A549 (cell line): Measurements from ENCODE around the gene ABO. TPM values are rescaled to one million over a fixed set of nuclear protein-coding genes. Genes with fewer than 3 reads are reported as not detected.

Source experiments
- ATAC-seq, 2 experiments: fragments of 200-7000 bp in 1 of 2; fragments of >200 bp in 1 of 2; cut with Nextera tagmentation in 1 of 2; cut with Tn5 transposase in 1 of 2; 3 replicates each; pipeline versions ENCODE4 v1.8.0 to v1.9.1; 2018 to 2020; ENCODE audit warnings: mild to moderate bottlenecking in 1 of 2, moderate library complexity in 1 of 2
- CTCF ChIA-PET: fragments of 300-600 bp; sonication (Branson Sonifier 250); formaldehyde crosslinking; extraction: SDS; loops from one replicate; lab custom pipeline; 2021; ENCODE audit warnings: antibody characterized with exemption, inconsistent platforms; lab: Yijun Ruan, JAX
- POLR2A ChIA-PET: fragments of 350-600 bp; formaldehyde crosslinking; extraction: SDS; loops from one replicate; lab custom pipeline; 2021; ENCODE audit warnings: antibody characterized with exemption, inconsistent platforms; lab: Yijun Ruan, JAX
- DNase-seq, 2 experiments: peaks; one replicate each; pipeline versions ENCODE4 v3.0.0 to v3.0.0-alpha.2; 2011 to 2016; ENCODE audit warnings: low read depth in 1 of 2, low spot score in 1 of 2
- FAIRE-seq: peaks from 2 replicates; lab custom pipeline; 2011; peaks lifted over from hg19 to GRCh38; lab: Jason Lieb, UNC
- H3K27ac ChIP-seq, 2 experiments: fragments of >200 bp; sonication (Bioruptor Twin); formaldehyde crosslinking; 3 replicates each; pipeline ENCODE4 v1.5.1; 2016 to 2017
- H3K4me1 ChIP-seq: fragments of >200 bp; sonication (Bioruptor Twin); formaldehyde crosslinking; 3 replicates; pipeline ENCODE4 v1.6.1; 2016
- H3K4me2 ChIP-seq: fragments of >200 bp; sonication (Bioruptor Twin); formaldehyde crosslinking; 3 replicates; pipeline ENCODE4 v1.6.1; 2016
- H3K4me3 ChIP-seq: fragments of >200 bp; sonication (Bioruptor Twin); formaldehyde crosslinking; 3 replicates; pipeline ENCODE4 v1.5.1; 2016
- H3K9me3 ChIP-seq: fragments of >200 bp; sonication (Bioruptor Twin); formaldehyde crosslinking; 3 replicates; pipeline ENCODE4 v1.6.1; 2016
- ATOH8 ChIP-seq: fragments of 250-450 bp; sonication (Bioruptor Pico); IDR thresholded peaks from 2 replicates; pipeline ENCODE4 v1.5.0; 2020; ENCODE audit warnings: low read depth, mild to moderate bottlenecking, moderate library complexity
- BHLHE40 ChIP-seq: IDR thresholded peaks from 2 replicates; pipeline ENCODE4 v1.6.1; 2012; ENCODE audit warnings: low read depth, low read length, inconsistent platforms
- CHD2 ChIP-seq: fragments of 150-350 bp; IDR thresholded peaks from 2 replicates; pipeline ENCODE4 v1.6.1; 2014; ENCODE audit warnings: low read length; ENCODE audit not compliant: partially characterized antibody
- CTCF ChIP-seq: fragments of >200 bp; sonication (Bioruptor Twin); formaldehyde crosslinking; IDR thresholded peaks from 3 replicates; pipeline ENCODE4 v1.5.1; 2016
- EHF ChIP-seq: fragments of 250-450 bp; sonication (Bioruptor Pico); IDR thresholded peaks from 2 replicates; pipeline ENCODE4 v1.5.0; 2020; ENCODE audit warnings: mild to moderate bottlenecking
- EHMT2 ChIP-seq: fragments of 200-600 bp; sonication (generic); IDR thresholded peaks from 2 replicates; pipeline ENCODE4 v1.6.1; 2016; ENCODE audit warnings: antibody characterized with exemption, low read depth, mild to moderate bottlenecking, moderate library complexity
- FOSL2 ChIP-seq, 2 experiments: fragments of 450-650 bp in 1 of 2; fragments of >200 bp in 1 of 2; sonication (Bioruptor Twin) in 1 of 2; formaldehyde crosslinking; IDR thresholded peaks; 2 replicates each; pipeline versions ENCODE4 v1.5.0 to v1.6.1; 2016 to 2020; ENCODE audit warnings: mild to moderate bottlenecking in 1 of 2, moderate library complexity in 1 of 2
- HOXB13 ChIP-seq: fragments of 250-450 bp; sonication (Bioruptor Pico); IDR thresholded peaks from 2 replicates; pipeline ENCODE4 v1.5.0; 2020; ENCODE audit warnings: low read depth, mild to moderate bottlenecking, moderate library complexity
- JUN ChIP-seq, 2 experiments: fragments of >200 bp; sonication (Bioruptor Twin); formaldehyde crosslinking; IDR thresholded peaks; 2 replicates in 1 of 2; 3 replicates in 1 of 2; pipeline ENCODE4 v1.6.1; 2016 to 2017
- JUNB ChIP-seq: fragments of >200 bp; sonication (Bioruptor Twin); formaldehyde crosslinking; IDR thresholded peaks from 2 replicates; pipeline ENCODE4 v1.6.1; 2016
- MAFK ChIP-seq: fragments of 450-650 bp; IDR thresholded peaks from 2 replicates; pipeline ENCODE4 v1.6.1; 2014; ENCODE audit not compliant: partially characterized antibody
- MAZ ChIP-seq: fragments of 150-350 bp; IDR thresholded peaks from 2 replicates; pipeline ENCODE4 v1.6.1; 2014; ENCODE audit warnings: antibody characterized with exemption, low read depth, low read length, borderline replicate concordance
- NFE2L2 ChIP-seq: fragments of 150-350 bp; conservative IDR thresholded peaks from 2 replicates; pipeline ENCODE4 v1.6.1; 2014; ENCODE audit warnings: low read length
- NPAS2 ChIP-seq: fragments of 250-450 bp; sonication (Bioruptor Pico); IDR thresholded peaks from 2 replicates; pipeline ENCODE4 v1.8.0; 2022; ENCODE audit warnings: mild to moderate bottlenecking, moderate library complexity, borderline replicate concordance
- POLR2AphosphoS2 ChIP-seq: conservative IDR thresholded peaks from 2 replicates; pipeline ENCODE4 v1.6.1; 2012; ENCODE audit warnings: low read length, improper control_type of control experiment, inconsistent platforms
- RAD21 ChIP-seq, 2 experiments: fragments of >200 bp in 1 of 2; sonication (Bioruptor Twin) in 1 of 2; formaldehyde crosslinking in 1 of 2; IDR thresholded peaks in 1 of 2; conservative IDR thresholded peaks in 1 of 2; 2 replicates in 1 of 2; 3 replicates in 1 of 2; pipeline ENCODE4 v1.6.1; 2012 to 2018; ENCODE audit warnings: inconsistent platforms in 1 of 2
- RCOR1 ChIP-seq: fragments of 150-350 bp; IDR thresholded peaks from 2 replicates; pipeline ENCODE4 v1.6.1; 2014; ENCODE audit warnings: antibody characterized with exemption, low read length, low read depth
- RNF2 ChIP-seq: fragments of 200-600 bp; sonication (generic); IDR thresholded peaks from 2 replicates; pipeline ENCODE4 v1.6.1; 2016; ENCODE audit warnings: low read depth, mild to moderate bottlenecking, antibody characterized with exemption, moderate library complexity, borderline replicate concordance
- SMC3 ChIP-seq: fragments of >200 bp; sonication (Bioruptor Twin); formaldehyde crosslinking; IDR thresholded peaks from 3 replicates; pipeline ENCODE4 v1.6.1; 2018; ENCODE audit warnings: inconsistent platforms
- SREBF2 ChIP-seq: fragments of 450-650 bp; IDR thresholded peaks from 2 replicates; pipeline ENCODE4 v1.6.1; 2014; ENCODE audit warnings: mild to moderate bottlenecking, moderate library complexity
- TP53 ChIP-seq: fragments of 250-450 bp; sonication (Bioruptor Pico); IDR thresholded peaks from 2 replicates; pipeline ENCODE4 v1.5.0; 2021; ENCODE audit warnings: mild to moderate bottlenecking, moderate library complexity
- ZSCAN20 ChIP-seq: fragments of 250-450 bp; sonication (Bioruptor Pico); IDR thresholded peaks from 2 replicates; pipeline ENCODE4 v1.8.0; 2022; ENCODE audit warnings: mild to moderate bottlenecking, moderate library complexity
- WGBS: methylation state at CpG from one replicate; pipeline ENCODE4 v1.1.6; 2017; ENCODE audit errors: missing lambda C conversion rate; 5-methylcytosine and 5-hydroxymethylcytosine counted together
- polyA plus RNA-seq, 4 experiments: library from polyadenylated mRNA; depleted of rRNA in 3 of 4; stranded (reverse); fragments of >200 nt; fragmentation: RNase III in 1 of 4; extraction: RNeasy Plus Mini Kit Qiagen cat#74134 plus additional on column Dnase treatment in 1 of 4; gene quantifications; 2 replicates in 3 of 4; 3 replicates in 1 of 4; pipeline ENCODE4 v1.2.3, GENCODE V29; 2011 to 2017
- TF ChIP-seq, protein P1 (sequence below): IDR thresholded peaks from 2 replicates; pipeline ENCODE4 v1.6.1; 2012
- TF ChIP-seq, protein P2 (sequence below): IDR thresholded peaks from 2 replicates; pipeline ENCODE4 v1.6.1; 2012; ENCODE audit warnings: low read depth, borderline replicate concordance

The ABO gene
- polyA plus RNA-seq, 2 of the 4 experiments (the other 2 are of a cell fraction): not detected

- ChIA-PET CTCF (interaction anchor here (0.6 to 3.8 kb wide), 56 partner anchors 9 to 259 kb away, joined by 3 to 66 read pairs (median 6); partner anchors contain the start of genes MED22 and RPL7A), POLR2A (interaction anchor here (1.1 to 2.2 kb wide), 3 partner anchors 52 to 220 kb away, joined by 4 to 9 read pairs (median 4); partner anchors contain the start of genes CACFD1, MED22 and RPL7A)
These were observed 35.4 kb downstream of the ABO start for GRCh38 chr9:133239533-133240090.

DNA sequence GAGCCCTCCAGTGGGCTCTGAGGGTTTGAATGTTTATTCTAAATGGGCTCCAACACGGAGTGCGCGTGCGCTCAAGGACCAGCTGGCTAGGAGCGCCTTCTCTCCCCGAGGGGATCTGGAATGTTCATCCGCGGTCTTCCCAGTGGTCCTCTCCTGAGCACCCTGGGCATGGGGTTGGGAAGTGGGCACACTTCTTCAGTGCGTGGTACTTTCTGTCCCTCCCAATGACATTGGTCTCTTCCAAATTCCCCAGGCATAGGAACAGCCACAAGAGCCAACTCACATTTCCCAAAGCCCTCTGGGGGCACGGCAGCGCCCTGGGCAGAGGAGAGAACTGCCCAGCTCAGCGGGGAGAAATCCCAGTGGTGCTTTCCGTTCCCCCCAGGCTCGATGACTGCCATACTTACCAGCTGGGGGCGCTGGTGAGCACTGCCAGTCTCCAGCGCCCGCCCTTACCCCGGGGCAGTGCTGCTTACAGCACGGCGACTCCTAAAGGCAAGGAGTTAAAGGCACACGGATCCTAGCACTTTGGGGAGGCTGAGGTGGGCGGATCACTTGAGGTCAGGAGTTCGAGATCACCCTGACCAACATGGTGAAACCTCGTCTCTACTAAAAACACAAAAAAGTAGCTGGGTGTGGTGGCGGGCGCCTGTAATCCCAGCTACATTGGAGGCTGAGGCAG, 36.0 kb downstream of the ABO start:
- CTCF ChIA-PET: interaction anchor here (0.6 to 3.8 kb wide), 63 partner anchors 9 to 260 kb away, joined by 3 to 66 read pairs (median 5); partner anchors contain the start of genes MED22 and RPL7A
- Histone ChIP-seq H3K4me1 (peaks cover 5% of the 10 kb centered on the region; the same call in 1 of the 3 replicates), H3K9me3 (no peaks in the 10 kb centered on the region), H3K4me2 (peak overlapping the region; percentile 86), H3K27ac (peak overlapping the region; percentile 59 to 87), H3K4me3 (peak overlapping the region; percentile 40)
- ATAC-seq (peak; percentile 85 to 92), FAIRE-seq (no peak), DNase-seq (peak; percentile 93 to 96)
- WGBS: 8% methylated on average over 18 of the region's 26 CpGs
- POLR2A ChIA-PET: interaction anchor here (0.8 to 2.2 kb wide), 5 partner anchors 52 to 221 kb away, joined by 4 to 9 read pairs (median 4); partner anchors contain the start of genes CACFD1, GTF3C5, MED22 and RPL7A
- TF ChIP-seq NFE2L2 (no peak), RAD21 (conservative IDR thresholded peaks at IDR 0.05 in 1 of 2, IDR thresholded peaks at IDR 0.05 in 1 of 2) (peak; percentile 60 to 64; a peak in 4 of 5 replicates), CHD2 (no peak), FOSL2 (IDR thresholded peaks at IDR 0.05) (no peak), FOSL2 (CRISPR knock-in tag; IDR thresholded peaks at IDR 0.05) (0 out of 2 replicates have a peak, but pooled peaks have one; percentile 24), MAZ (0 out of 2 replicates have a peak, but pooled peaks have one; percentile 59), ATOH8 (CRISPR knock-in tag) (peak; percentile 35; the same call in 1 of the 2 replicates), JUN (IDR thresholded peaks at IDR 0.05) (peak in 1 of 2 experiments; percentile 21; a peak in 1 of 5 replicates), MAFK (peak; percentile 39), RCOR1 (no peak), NPAS2 (no peak), TP53 (no peak), EHF (CRISPR knock-in tag) (no peak), JUNB (no peak), CTCF (peak; percentile 97), SMC3 (peak; percentile 67; the same call in 2 of the 3 replicates), HOXB13 (CRISPR knock-in tag) (no peak), BHLHE40 (no peak), POLR2AphosphoS2 (no peak), RNF2 (no peak), SREBF2 (no peak), ZSCAN20 (CRISPR knock-in tag) (no peak)
- TF ChIP-seq, protein P1, sequence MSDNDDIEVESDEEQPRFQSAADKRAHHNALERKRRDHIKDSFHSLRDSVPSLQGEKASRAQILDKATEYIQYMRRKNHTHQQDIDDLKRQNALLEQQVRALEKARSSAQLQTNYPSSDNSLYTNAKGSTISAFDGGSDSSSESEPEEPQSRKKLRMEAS: 0 out of 2 replicates have a peak, but pooled peaks have one; percentile 73
- TF ChIP-seq, protein P2, sequence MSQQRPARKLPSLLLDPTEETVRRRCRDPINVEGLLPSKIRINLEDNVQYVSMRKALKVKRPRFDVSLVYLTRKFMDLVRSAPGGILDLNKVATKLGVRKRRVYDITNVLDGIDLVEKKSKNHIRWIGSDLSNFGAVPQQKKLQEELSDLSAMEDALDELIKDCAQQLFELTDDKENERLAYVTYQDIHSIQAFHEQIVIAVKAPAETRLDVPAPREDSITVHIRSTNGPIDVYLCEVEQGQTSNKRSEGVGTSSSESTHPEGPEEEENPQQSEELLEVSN: no peak

More at GRCh38 chr9:133239533-133240090, 35.4 kb downstream of the ABO start:
- no peak for ATAC-seq
- WGBS: 62% methylated on average over 18 of the region's 18 CpGs
- TF ChIP-seq EHMT2: no peak
- TF ChIP-seq ATOH8 (CRISPR knock-in tag): no peak
- DNase-seq: no peak
- H3K4me2 ChIP-seq: peak overlapping the region; percentile 86
- H3K9me3 ChIP-seq: no peaks in the 10 kb centered on the region
- peak overlapping the region; percentile 25 to 87; a peak in 4 of 6 replicates for H3K27ac ChIP-seq
- H3K4me1 ChIP-seq: peaks cover 5% of the 10 kb centered on the region; the same call in 1 of the 3 replicates
- no peak for FAIRE-seq
- H3K4me3 ChIP-seq: peak overlapping the region; percentile 40
